Stimulated activated CD8-positive, alpha-beta memory T cell treated with anti-CD3 and anti-CD28 coated beads, Interleukin-4, amount 100 ng/mL, for 4 hours (primary cell): Measurements from ENCODE around the gene TSPAN19.

Experiments used
- DNase-seq, 2 donors: peaks; one replicate each; pipeline ENCODE4 v3.0.0-alpha.2; 2020; ENCODE audit warnings: low read depth in 2 of 2, low spot score in 1 of 2

The TSPAN19 gene

DNA sequence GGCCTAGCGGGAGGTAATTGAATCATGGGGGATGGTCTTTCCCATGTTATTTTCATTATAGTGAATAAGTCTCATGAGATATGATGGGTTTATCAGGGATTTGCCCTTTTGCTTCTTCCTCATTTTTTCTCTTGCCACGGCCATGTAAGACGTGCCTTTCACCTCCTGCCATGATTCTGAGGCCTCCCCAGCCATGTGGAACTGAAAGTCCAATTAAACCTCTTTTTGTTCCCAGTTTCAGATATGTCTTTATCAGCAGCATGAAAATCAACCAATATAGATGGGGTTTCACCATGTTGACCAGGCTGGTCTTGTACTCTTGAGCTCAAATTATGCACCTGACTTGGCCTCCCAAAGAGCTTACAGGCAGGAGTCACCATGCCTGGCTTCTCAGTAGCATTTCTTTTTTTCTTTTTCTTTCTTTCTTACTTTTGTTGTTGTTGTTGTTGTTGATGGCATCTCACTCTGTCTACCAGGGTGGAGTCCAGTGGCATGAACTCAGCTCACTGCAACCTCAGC lies 33.2 kb downstream of the TSPAN19 start:
- no peak for DNase-seq

DNA sequence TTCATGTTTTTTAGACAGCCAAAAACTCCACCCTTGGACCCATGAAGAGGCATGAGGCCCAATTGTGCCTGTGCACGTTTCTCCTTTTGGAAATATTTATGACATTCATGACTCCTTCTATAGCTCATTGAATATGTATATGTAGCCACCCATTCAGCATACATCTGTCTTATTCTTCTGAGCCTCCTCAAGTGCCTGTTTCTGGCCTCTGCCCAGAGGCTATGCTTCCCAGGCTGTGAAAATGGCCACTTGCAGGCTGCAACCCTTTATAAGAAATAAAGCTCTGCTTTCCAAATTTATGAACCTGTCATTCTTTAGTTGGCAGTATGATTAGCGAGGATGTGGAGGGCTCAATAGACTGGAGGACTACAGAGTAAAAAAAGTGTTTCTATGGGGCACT lies 35.3 kb downstream of the TSPAN19 start:
- DNase-seq: no peak

DNA sequence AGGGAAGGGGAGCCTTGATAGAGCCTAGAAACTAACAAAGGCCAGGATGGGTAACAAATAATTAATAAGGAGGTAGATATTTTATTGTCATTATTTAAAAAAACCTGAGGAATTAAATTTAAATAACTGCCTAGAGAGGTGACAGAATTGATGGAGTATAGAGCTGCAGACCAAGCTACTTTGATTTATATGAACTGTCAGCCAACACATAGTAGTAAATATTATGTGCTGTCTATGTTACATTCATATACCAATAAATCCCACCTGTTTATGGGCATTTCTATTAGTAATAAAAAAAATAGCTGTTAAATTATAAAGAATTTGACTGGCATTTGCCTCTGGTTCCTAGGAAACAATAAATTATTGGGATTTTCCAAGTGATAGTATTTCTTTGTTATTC lies 37.7 kb downstream of the TSPAN19 start:
- DNase-seq: no peak

DNA sequence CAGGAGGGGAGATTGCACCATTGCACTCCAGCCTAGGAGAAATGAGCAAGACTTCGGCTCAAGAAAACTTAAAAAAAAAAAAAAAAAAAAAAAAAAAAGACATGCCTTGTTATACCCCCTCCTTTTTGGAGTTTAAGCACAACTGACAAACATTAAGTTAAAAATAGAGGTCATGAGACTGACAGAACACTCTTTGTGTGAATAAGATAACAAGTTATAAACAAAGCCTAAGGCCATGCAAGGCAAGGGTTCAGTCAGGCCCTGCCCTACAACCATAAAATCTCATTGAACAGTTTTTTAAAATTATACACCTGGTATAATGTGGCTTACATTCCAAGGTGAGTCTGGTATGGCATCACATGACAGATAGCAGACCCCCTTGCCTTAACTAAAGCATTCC lies 39.3 kb downstream of the TSPAN19 start:
- no peak for DNase-seq

DNA sequence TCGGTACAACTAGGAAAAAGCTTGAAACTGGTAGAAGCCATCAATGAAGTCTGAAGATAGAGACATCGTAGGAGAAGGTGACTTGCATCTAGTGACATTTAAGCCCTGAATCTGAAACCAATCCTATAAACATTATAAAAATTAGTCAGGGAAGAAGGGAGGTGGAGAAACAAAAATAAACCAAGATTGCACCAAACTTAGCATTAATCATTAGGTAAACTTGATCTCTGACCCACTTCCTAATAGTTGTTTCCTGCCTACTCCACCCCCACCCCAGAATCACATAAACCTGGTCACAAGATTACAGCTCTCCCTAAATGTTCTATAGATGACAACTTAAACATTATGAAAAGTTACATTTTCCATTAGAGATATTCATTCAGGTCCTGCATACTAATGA lies 40.4 kb downstream of the TSPAN19 start:
- DNase-seq: no peak

DNA sequence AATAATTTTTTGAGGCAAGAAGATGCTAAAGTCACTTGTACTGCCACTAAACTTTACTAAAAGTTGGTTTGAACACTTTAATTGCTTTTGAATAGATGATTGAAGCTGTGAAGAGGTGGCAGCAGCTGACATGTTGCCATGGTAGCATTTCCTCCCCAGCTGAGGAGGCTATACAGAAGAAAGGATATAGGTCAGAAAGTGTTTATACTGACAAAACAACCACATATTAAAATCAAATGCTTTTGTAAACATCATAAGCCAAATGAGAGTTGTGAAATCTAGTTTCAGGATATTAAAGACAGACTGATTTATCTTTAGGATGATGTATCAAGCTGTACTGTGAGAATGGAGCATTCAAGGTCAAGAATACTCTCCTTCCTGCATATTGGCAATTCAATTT lies 41.7 kb downstream of the TSPAN19 start:
- no peak for DNase-seq

DNA sequence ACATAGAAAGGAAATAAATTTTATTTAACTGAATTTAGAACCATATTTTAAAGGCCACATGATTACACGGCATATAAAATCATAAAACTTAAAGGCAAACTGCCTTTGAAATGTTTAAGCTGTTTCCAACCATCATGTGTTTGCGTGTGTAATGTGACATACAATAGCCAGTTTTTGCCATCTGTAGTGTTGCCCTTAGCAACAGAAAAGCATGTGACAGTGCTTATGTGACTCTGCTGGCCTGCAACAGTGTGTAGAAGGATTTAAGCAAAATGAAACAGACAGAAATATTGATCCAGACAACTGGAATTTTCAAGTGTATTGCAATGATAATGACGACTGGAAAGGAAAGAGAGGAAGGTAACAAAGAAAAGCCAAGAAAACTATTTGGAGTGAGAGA lies 49.5 kb downstream of the TSPAN19 start:
- no peak for DNase-seq

DNA sequence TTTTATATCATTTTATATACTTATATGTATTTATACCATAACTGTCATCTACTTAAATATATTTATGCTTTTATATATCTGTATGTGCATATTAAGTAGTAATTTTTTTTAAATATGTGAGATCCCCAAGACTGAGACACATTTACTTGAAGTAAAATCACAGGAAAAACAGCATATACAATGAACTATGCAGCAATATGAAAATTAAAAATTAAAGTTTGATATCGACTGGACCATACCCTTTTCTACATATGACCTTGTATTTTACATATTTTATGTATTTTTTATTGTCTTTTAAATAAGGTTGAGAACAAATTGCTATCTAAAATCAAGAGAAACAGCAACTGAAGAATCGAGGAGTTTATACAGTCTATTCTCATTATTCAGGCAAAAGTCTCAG lies 50.0 kb downstream of the TSPAN19 start:
- DNase-seq: no peak

DNA sequence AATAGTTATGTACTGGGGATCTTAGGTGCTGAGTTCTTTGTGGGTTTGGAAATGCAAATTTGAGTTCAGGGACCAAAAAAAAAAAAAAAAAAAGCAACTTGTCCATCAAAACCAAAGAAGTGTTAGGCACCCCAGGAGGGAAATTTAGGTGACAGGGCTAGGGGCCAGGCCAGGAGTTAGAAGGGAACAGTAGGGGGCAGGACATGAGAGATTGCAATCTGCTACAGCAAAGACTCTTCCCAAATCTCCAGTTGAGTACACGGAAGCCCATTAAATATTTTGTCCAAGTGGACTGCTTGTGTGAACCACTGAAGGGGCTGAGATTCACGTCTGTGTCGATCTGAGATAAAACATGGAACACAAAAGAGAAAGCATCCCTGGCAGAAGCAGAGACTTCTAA lies 52.8 kb downstream of the TSPAN19 start:
- DNase-seq: no peak

DNA sequence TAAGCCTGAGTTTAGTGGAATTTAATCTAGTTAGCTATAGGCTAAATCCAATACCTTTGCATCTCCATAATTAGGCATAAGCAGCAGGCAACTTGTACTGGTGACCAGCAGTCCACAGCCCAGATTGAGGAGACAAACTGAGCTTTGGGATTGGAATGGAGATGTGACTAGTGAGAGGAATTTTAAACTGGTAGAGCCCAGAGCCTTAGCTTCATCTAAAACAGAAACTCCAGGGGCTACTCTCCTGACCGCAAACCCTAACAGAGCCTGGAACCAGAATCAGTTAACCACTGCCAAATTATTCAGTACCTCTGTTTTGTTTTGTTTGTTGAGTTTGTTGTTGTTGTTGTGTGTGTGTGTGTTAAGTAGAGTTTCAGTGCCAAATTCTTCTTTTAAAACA lies 53.2 kb downstream of the TSPAN19 start:
- DNase-seq: no peak

DNA sequence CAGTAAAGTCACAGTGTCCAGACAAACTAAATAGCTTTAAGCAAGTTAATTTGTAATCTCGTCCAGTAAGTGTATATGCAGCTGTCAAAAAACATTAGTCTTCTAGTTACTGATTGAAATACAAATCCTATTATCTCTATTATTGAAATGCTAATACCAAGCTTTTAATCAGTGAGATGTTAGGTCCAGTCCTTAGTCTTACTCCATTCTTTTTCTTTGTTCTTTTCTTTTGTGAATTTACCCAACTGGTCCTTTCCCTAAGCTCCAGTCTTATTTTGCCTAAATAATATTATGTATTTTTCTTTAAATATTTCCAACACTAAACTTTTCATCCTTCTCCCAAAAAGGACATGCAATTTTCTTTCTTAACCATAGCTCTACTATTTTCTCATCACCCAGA lies 57.2 kb downstream of the TSPAN19 start:
- no peak for DNase-seq

DNA sequence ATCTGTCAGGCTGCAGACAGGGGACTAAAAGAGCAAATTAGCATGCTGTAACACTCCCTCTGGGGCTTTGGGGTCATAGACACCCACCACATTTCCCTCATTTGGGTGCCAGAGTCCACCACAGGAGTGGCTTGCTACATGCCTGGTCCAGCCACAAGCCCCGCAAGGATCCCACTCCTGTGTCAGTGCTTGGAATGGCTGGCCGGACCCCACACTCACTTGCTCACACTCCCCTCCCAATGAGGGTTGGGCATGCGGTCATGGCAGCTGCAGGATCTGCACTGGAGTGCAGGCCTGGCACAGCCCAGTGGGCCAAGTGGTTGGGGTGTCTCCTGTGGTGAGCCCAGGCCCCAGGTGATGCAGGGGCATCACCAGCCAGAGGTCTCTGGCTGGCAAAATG lies 59.9 kb downstream of the TSPAN19 start:
- no peak for DNase-seq

DNA sequence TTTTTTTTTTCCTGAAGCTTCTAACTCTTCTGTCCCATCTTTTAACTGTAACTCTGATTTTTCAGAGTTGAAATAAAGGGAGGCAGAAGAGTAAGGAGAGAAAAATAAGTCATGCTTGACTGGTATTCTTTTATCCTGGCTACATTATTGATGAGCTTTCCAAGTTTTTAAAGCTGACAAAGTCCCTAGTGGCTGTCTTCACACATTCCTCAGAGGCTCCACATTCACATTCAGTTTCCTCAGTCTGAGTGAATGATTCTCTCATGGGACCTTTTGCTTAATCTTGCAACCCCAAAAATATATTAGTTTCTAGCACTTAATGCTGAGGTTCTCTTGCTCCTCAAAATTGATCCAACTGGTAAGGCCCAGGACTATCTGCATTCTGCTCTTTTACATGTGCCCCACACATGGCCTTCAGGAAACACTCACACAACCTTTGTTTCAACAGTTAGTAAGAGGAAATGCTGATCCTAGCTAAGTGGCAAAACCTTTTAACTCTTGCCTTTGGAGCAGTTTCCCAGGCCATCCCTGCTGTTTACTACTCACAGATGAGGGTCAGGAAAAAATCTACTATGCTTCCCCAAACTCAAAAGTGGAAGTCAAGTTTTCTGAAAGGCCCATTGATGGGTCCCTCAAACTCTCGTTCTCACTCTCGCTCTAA lies 61.8 kb downstream of the TSPAN19 start:
- no peak for DNase-seq

DNA sequence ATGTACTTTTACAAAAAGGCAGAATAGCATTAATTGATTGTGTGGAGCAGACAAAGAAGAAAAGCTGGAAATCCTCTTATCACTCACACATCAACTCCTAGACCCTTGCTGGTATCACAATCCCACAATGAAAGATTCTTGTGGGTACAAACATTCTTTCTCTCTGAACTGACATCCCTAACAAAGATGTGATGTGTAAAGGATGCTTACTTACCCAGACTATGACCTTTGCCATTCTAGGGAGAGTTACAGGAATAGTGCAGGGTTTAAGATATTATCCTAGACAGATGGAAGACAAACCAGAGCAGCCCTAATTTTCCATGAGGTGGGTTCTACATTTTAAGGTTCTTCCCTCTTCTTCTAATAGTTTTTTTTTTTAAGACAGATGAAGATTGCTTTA lies 63.1 kb downstream of the TSPAN19 start:
- DNase-seq: no peak

DNA sequence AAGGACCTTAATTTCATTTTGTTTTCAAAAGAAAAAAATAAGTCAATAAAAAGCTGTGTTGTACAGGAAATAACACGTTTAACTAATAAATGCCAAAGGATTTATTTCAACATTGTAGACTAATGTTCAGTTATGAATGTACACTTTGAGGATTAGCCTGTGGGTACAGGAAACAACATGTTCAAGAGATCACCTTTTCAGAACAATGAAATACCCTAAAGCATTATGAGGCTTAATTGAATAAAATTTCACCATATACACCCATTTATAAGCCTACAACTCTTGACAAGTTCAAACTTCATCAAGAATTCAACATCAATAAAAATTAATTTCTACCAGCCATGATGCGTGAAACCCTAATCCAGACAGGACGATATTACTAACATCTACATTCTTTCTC lies 66.9 kb downstream of the TSPAN19 start:
- no peak for DNase-seq
